ENCODE measurements around the gene PSTPIP2.
"Not testable (repeated sequence)": the region's sequence is repeated elsewhere in the genome, so short reads cannot be mapped to it uniquely, and the experiment has no call there.

Gene PSTPIP2

DNA sequence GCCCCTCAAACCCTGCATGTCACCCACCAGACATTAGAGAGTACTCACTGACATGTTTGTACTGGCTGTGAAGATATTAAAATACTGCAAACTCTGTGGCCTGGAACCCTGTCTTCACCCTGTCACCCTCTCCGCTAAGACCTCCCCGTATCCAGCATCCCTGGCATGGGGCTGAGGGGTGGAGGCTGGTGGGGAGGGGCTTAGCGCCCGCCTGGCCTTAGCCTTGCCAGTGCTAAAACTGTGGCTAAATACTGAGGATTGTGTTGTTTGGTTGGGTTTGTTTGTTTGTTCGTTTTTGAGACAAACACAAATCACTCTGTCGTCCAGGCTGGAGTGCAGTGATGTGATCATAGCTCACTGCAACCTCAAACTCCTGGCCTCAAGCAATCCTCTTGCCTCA is 1.8 kb downstream of the PSTPIP2 start:
- no peak for DNase-seq (ENCODE audit: low read depth, low spot score)

- DNase-seq (ENCODE audit: low read depth, low spot score), result no peak
Measured at GRCh38 chr18:46069524-46069923, 2.5 kb downstream of the PSTPIP2 start.

GRCh38 chr18:46068763-46069162 is 3.3 kb downstream of the PSTPIP2 start:
- no peak for DNase-seq (ENCODE audit: low read depth, low spot score)

- no peak for DNase-seq (ENCODE audit: low read depth, low spot score)
Measured at GRCh38 chr18:46067438-46068007, 4.5 kb downstream of the PSTPIP2 start.

DNA sequence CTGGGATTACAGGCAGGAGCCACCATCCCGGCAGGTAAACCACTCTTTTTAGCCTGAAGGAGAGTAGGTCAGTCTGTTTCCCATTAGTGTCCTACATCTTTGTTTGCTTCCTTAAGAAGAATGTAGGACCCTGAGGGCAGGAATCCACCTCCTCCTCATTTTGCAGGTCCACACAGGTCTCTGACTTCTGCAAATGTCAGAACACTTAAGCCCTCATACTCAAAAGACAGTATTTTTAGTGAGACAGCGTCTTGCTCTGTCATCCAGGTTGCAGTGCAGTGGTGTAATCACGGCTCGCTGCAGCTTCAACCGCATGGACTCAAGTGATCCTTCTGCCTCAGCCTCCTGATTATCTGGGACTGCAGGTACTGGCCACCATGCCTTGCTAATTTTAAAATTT is 9.3 kb downstream of the PSTPIP2 start:
- DNase-seq (ENCODE audit: low read depth, low spot score), result no peak

- DNase-seq (ENCODE audit: low read depth, low spot score), result no peak
Measured at GRCh38 chr18:46061796-46062195, 10.3 kb downstream of the PSTPIP2 start.

DNA sequence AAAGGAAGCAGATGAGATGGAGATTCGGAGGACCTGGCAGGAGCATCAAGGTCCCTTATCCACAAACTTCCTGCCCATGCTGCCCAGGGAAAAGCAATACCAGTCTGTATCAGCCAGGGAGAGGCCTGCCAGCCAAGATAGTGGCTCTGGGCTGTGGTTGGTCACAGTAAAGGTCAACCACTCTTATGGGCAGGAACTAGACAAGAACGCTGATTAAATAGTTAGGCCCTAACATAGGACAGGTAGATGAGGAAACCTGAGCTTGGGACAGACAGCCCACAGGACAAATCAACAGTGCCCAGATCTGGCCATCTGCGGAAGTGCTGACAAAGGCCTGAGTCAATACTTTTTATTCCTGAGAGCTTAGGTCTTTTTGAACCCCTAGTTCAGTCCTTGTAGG is 10.7 kb downstream of the PSTPIP2 start:
- no peak for DNase-seq (ENCODE audit: low read depth, low spot score)

GRCh38 chr18:46060359-46060841 is 11.7 kb downstream of the PSTPIP2 start:
- no peak for DNase-seq (ENCODE audit: low read depth, low spot score)

DNA sequence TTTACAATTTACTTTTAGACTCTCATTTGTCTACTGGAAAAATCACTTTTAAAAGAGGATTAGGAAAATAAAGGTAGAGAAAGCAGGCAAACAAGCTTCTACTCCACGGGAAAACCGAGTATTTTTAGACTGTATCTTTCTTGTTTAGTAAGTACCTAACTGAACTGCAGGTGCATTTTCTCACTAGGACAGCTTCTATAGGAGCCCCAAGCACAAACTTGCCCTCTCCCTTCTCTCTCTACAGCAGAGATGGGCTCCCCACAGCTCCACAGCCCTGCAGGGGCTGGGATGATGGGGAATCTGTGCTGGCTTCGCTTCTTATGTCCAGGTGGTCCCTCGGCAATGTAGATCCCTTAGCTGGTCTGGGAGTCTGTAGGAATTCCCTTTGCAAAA is 16.2 kb downstream of the PSTPIP2 start:
- DNase-seq (ENCODE audit: low read depth, low spot score), result no peak

GRCh38 chr18:46054956-46055837 is 16.9 kb downstream of the PSTPIP2 start:
- no peak for DNase-seq (ENCODE audit: low read depth, low spot score)

- no peak for DNase-seq (ENCODE audit: low read depth, low spot score)
Measured at GRCh38 chr18:46053368-46054095, 18.5 kb downstream of the PSTPIP2 start.

GRCh38 chr18:46051731-46052461 is 20.2 kb downstream of the PSTPIP2 start:
- DNase-seq (ENCODE audit: low read depth, low spot score), result no peak

DNA sequence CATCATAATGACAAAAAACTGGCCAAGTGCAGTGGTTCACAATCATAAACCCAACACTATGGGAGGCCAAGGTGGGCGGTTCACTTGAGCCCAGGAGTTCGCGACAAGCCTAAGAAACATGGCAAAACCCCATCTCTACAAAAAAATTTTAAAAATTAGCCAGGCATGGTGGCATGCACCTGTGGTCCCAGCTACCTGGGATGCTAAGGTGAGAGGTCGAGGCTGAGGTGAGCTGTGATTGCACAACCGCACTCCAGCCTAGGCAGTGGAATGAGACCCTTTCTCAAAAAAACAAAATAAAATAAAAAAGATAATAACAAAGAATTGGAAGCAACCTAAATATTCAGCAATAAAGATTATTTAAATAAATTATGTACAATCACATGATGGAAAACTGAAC is 21.8 kb downstream of the PSTPIP2 start:
- DNase-seq (ENCODE audit: low read depth, low spot score), result no peak

GRCh38 chr18:46048641-46049040 is 23.4 kb downstream of the PSTPIP2 start:
- DNase-seq (ENCODE audit: low read depth, low spot score), result no peak

- DNase-seq (ENCODE audit: low read depth, low spot score), result not testable (repeated sequence)
Measured at GRCh38 chr18:46047369-46047768, 24.7 kb downstream of the PSTPIP2 start.

DNA sequence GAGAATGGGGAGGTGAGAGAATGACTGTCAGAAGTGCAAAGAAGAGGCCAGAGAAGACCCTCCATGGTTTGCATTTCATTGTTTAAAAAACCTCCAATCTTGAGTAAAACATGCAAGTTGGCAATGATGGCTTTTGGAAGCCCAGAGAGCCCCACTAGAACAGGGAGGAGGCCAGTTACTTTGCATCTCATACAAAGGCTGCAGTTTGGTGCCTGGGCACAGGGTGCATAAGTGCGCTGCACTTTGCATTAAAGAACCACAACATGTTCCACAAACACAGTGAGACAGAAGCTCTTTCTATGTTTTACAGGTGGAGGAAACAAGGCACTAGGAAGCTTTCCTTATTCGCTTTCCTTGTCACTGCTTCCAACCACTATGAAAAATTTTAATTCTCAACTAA is 25.4 kb downstream of the PSTPIP2 start:
- no peak for DNase-seq (ENCODE audit: low read depth, low spot score)

DNA sequence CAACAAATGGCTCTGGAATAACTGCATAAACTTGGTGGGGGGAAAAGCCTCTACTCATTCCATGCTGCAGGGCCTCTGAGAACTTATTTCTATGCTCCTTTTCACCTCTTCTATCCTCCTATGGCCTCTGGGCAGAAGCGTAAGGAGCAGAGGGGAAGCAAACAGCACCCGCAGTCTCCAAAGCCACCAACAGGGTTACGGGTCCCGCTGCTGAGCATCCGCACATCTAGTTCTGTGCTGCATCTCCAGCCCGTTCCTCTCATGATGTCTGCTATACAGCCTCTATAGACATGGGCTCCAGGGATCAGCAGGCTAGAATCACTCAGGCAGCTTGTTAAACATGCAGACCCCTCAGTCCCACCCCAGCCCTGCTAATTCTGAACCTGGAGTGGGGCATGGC is 25.9 kb downstream of the PSTPIP2 start:
- no peak for DNase-seq (ENCODE audit: low read depth, low spot score)

DNA sequence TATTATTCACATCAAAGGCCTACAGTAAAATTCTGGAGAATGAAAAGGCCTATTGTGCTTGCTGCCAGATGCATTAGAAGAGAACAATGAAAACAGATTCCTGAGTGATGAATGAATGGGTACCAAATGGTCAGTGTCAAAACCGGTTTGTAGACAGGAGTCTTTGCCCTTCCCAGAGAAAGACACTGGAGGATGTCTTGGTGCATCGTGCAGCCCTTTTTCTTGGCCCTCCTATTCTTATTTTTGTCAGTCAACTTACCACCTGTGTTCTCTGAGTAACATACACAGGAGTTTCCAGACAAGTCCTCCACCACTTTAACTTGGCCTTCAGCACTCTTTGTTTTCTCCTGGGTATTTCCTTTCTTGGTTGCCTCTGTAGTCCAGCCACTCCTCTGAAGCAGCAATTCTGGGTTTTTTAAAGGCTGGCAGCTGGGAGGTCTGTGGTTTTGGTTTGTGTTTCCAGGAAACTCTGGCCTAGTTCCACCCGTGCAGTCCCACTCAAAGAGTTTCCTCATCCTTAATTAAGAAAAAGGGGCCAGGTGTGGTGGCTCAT is 29.4 kb downstream of the PSTPIP2 start:
- no peak for DNase-seq (ENCODE audit: low read depth, low spot score)

DNA sequence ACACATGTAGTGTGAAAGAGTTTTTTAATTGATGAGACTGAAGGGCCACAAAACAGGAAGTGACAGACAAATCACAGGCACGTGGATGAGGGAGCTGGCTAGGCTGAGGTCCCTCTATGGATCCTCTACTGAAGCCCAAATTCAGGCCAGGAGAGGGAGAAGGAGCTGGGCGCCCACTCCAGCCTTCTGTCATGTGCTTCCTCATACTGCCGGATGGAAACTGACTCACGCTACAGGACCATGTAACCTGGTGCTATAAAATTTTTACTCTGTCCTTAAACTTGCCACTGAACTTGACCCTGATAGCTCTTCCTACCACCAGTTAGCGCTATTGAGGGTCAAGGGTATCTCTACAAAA is 31.3 kb downstream of the PSTPIP2 start:
- no peak for DNase-seq (ENCODE audit: low read depth, low spot score)

DNA sequence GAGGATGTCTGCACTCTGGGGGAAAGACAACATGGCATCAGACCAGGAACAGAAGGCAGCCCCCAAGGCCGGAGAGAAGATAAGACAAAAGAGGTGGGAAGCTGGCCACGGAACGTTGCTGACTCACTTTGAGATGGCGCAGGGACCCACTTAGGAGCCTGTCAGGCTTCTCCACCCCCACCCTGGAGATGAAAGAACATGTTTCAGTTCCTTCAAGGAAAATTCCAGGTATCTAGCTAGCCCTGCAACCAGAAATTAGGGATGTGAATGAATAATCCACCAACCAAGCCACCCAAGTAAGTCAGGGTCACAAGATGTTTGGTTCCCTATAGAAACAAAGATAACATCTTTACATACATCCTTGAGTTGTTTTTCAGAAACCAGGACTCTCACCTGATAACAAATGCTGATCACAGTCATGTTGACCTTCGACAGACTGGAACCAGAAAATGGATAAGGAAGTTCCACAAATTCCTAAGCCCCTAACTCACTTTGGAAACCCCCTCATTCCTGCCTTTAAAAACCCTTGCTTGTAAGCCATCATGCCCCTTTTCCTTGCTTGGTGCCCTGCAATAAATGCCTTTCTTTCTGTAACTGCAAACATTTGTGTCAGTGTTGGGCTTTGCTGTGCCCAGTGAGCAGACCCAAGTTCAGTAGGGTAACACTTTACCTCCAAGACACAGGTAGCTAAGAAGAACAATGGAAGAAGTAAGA is 31.9 kb downstream of the PSTPIP2 start:
- no peak for DNase-seq (ENCODE audit: low read depth, low spot score)

Measured in brain pericyte (primary cell).